Memory B cell (primary cell): ENCODE measurements around the gene GTF2A1L.

Experiments
- ATAC-seq: fragments of 150-1000 bp; cut with Tn5 transposase; 2 replicates; pipeline ENCODE4 v1.10.0; 2021; ENCODE audit warnings: low read depth, mild to moderate bottlenecking, moderate library complexity
- DNase-seq, 2 donors: peaks; one replicate each; pipeline ENCODE4 v3.0.0; 2022; ENCODE audit warnings: low spot score in 2 of 2
- H3K27ac Mint-ChIP-seq: one replicate; pipeline ENCODE4 v1.8.0; 2022; ENCODE audit warnings: mild to moderate bottlenecking, moderate library complexity, mixed read lengths
- H3K27me3 Mint-ChIP-seq: one replicate; pipeline ENCODE4 v1.8.0; 2022; ENCODE audit warnings: mixed read lengths
- H3K36me3 Mint-ChIP-seq: one replicate; pipeline ENCODE4 v1.8.0; 2022; ENCODE audit warnings: mild to moderate bottlenecking, mixed read lengths
- H3K4me1 Mint-ChIP-seq: one replicate; pipeline ENCODE4 v1.8.0; 2022; ENCODE audit warnings: mixed read lengths
- H3K4me3 Mint-ChIP-seq: one replicate; pipeline ENCODE4 v1.8.0; 2022; ENCODE audit warnings: mild to moderate bottlenecking, moderate library complexity, mixed read lengths
- H3K9me3 Mint-ChIP-seq: one replicate; pipeline ENCODE4 v1.8.0; 2022; ENCODE audit warnings: mixed read lengths

The GTF2A1L gene

GRCh38 chr2:48722391-48722790, 104.7 kb downstream of the GTF2A1L start:
- H3K4me1 Mint-ChIP-seq = no peaks in the 10 kb centered on the region
- no peak overlapping the region for H3K4me3 Mint-ChIP-seq
- H3K9me3 Mint-ChIP-seq = no peaks in the 10 kb centered on the region
- DNase-seq (no peak), ATAC-seq (no peak)
- peaks cover 6% of the 10 kb centered on the region for H3K27me3 Mint-ChIP-seq
- no peaks in the 10 kb centered on the region for H3K36me3 Mint-ChIP-seq
- no peak overlapping the region for H3K27ac Mint-ChIP-seq

DNA sequence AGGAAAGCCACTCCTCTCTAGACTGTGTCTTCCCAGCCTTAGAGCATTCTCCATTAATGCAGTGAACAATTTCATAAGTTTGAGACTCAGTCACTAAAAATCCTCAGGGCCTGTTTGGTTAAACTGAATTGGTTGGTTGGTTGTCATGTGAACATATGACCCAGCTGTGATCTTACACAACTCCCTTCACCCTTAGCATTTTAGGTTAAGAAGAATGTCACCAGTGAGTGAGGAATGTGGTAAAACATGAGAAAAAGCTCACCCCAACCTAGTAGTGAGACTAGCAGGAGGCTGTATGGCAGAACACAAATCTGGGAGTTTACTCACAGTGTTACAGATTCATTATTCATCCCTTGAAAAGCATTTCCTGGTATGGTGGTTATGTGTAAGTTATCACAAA, 105.5 kb downstream of the GTF2A1L start:
- Mint-ChIP-seq H3K4me1 (no peaks in the 10 kb centered on the region), H3K9me3 (no peaks in the 10 kb centered on the region), H3K27ac (no peak overlapping the region), H3K4me3 (no peak overlapping the region), H3K27me3 (peaks cover 6% of the 10 kb centered on the region), H3K36me3 (no peaks in the 10 kb centered on the region)
- ATAC-seq (no peak), DNase-seq (no peak)

- no peak overlapping the region for H3K4me3 Mint-ChIP-seq
- H3K4me1 Mint-ChIP-seq = no peaks in the 10 kb centered on the region
- no peaks in the 10 kb centered on the region for H3K9me3 Mint-ChIP-seq
Measured at GRCh38 chr2:48724278-48724677, 106.6 kb downstream of the GTF2A1L start.

DNA sequence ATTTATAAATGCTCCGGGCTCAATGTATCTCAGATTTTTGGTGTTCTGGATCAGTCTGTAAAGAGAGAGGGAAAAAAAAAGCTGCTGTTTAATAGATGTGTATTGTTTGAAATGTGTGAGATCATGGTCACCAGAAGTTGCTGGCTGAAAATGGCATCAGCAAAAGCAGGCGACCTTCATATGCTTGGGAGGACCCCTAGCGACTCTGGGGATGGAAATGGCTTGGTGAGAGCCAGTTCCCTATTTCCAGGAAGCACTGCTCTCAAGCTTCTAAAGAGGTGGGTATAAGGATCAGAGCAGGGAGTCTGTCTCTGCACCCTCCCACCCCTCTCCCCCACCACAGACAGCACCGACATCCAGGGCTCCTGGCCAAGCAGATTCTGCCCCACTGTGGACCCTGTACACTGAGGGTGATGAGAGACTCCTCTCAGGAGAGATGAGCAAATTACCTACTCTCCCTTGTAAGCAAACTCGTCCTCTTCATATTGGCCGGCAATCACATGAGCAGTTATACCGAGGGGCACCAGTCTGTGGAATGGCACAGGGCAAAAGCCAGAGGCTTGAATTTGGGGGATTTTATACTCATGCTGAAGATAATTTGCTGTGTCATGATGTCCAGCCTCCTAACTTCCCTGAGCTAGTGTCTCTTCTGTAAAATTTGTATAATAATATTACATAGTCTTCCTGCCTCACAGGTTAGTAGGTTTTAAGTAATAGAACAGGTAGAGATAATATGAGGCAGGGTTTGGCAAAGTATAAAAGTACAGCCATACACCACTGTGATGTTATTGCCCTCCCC, 108.2 kb downstream of the GTF2A1L start:
- no peak overlapping the region for H3K27ac Mint-ChIP-seq
- H3K36me3 Mint-ChIP-seq = no peaks in the 10 kb centered on the region
- no peak for ATAC-seq
- DNase-seq = no peak
- H3K9me3 Mint-ChIP-seq = no peaks in the 10 kb centered on the region
- peaks cover 2% of the 10 kb centered on the region for H3K27me3 Mint-ChIP-seq
- no peaks in the 10 kb centered on the region for H3K4me1 Mint-ChIP-seq
- H3K4me3 Mint-ChIP-seq = no peak overlapping the region

More at GRCh38 chr2:48724278-48724677, 106.6 kb downstream of the GTF2A1L start:
- ATAC-seq (no peak), DNase-seq (no peak)
- Mint-ChIP-seq H3K27ac (no peak overlapping the region), H3K27me3 (peaks cover 6% of the 10 kb centered on the region), H3K36me3 (no peaks in the 10 kb centered on the region)

- Mint-ChIP-seq H3K9me3 (no peaks in the 10 kb centered on the region), H3K27me3 (peaks cover 3% of the 10 kb centered on the region), H3K4me1 (no peaks in the 10 kb centered on the region), H3K36me3 (no peaks in the 10 kb centered on the region), H3K27ac (no peak overlapping the region), H3K4me3 (no peak overlapping the region)
- ATAC-seq (no peak), DNase-seq (no peak)
Measured at GRCh38 chr2:48727560-48727959, 109.9 kb downstream of the GTF2A1L start.

DNA sequence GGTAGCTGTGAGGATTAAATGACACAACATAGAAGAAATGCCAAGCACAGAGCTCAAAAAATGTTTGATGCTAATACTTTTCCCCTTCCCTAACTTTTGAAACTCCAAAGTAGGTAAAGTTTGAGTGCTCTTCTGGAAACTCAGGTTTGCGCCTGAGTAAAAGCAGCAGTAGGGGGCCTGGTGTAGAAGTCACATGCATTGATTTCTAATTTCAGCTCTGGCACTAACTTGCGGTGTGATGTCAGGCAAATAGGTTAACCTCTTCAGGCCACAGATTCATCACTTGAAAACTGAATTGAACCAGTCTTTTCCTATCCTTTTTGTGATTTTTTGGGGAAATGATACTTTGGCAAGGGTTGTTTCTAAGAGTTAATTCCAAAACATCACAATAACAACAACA, 110.6 kb downstream of the GTF2A1L start:
- no peak for DNase-seq

GRCh38 chr2:48728840-48729239, 111.2 kb downstream of the GTF2A1L start:
- no peak overlapping the region for H3K4me3 Mint-ChIP-seq
- H3K27me3 Mint-ChIP-seq = peaks cover 3% of the 10 kb centered on the region
- no peaks in the 10 kb centered on the region for H3K4me1 Mint-ChIP-seq
- no peak for DNase-seq
- no peak overlapping the region for H3K27ac Mint-ChIP-seq
- no peaks in the 10 kb centered on the region for H3K36me3 Mint-ChIP-seq
- H3K9me3 Mint-ChIP-seq = no peaks in the 10 kb centered on the region
- ATAC-seq = no peak

More for the DNA sequence above, 110.6 kb downstream of the GTF2A1L start:
- Mint-ChIP-seq H3K4me3 (no peak overlapping the region), H3K4me1 (no peaks in the 10 kb centered on the region), H3K27me3 (peaks cover 3% of the 10 kb centered on the region), H3K9me3 (no peaks in the 10 kb centered on the region), H3K36me3 (no peaks in the 10 kb centered on the region), H3K27ac (no peak overlapping the region)
- ATAC-seq = no peak
